GM23338 (cell line): ENCODE data around the gene GRID2.

Experiments used
- CREB1 ChIP-seq: fragments of 250-450 bp; sonication (Bioruptor Pico); IDR thresholded peaks from 2 replicates; pipeline ENCODE4 v1.5.0; 2020; ENCODE audit warnings: low read depth, mild to moderate bottlenecking, moderate library complexity
- EZH2 ChIP-seq: fragments of 200-600 bp; sonication (generic); IDR thresholded peaks from one replicate; pipeline ENCODE4 v1.8.0; 2017; ENCODE audit warnings: antibody characterized with exemption, mild to moderate bottlenecking, low read depth; ENCODE audit not compliant: unreplicated experiment
- EZH2phosphoT487 ChIP-seq: fragments of 200-600 bp; sonication (generic); IDR thresholded peaks from one replicate; pipeline ENCODE4 v1.8.1; 2018; ENCODE audit warnings: antibody characterized with exemption; ENCODE audit not compliant: unreplicated experiment
- JUNB ChIP-seq: IDR thresholded peaks from one replicate; pipeline ENCODE4 v1.6.1; 2016; ENCODE audit warnings: antibody characterized with exemption; ENCODE audit not compliant: unreplicated experiment
- NANOG ChIP-seq: IDR thresholded peaks from 2 replicates; pipeline ENCODE4 v1.6.1; 2016; ENCODE audit warnings: antibody characterized with exemption, borderline replicate concordance
- POLR2AphosphoS5 ChIP-seq: IDR thresholded peaks from 2 replicates; pipeline ENCODE4 v1.6.1; 2016; ENCODE audit warnings: antibody characterized with exemption, low read depth
- STAT1 ChIP-seq: IDR thresholded peaks from one replicate; pipeline ENCODE4 v1.6.1; 2016; ENCODE audit warnings: antibody characterized with exemption; ENCODE audit not compliant: unreplicated experiment
- ZNF114 ChIP-seq: fragments of 250-450 bp; sonication (Bioruptor Pico); IDR thresholded peaks from 2 replicates; pipeline ENCODE4 v1.5.0; 2020; ENCODE audit warnings: mild to moderate bottlenecking, moderate library complexity
- ZNF331 ChIP-seq: fragments of 250-450 bp; sonication (Bioruptor Pico); IDR thresholded peaks from 2 replicates; pipeline ENCODE4 v1.5.0; 2020; ENCODE audit warnings: low read depth, mild to moderate bottlenecking, moderate library complexity
- TF ChIP-seq, protein P1 (sequence below), 2 experiments: fragments of 200-600 bp in 1 of 2; sonication (generic) in 1 of 2; conservative IDR thresholded peaks; 2 replicates each; pipeline versions ENCODE4 v1.5.1 to v1.6.1; 2016 to 2017; ENCODE audit warnings: antibody characterized with exemption in 2 of 2, low read depth in 2 of 2, mild to moderate bottlenecking in 2 of 2, moderate library complexity in 1 of 2
- TF ChIP-seq, protein P2 (sequence below): IDR thresholded peaks from 2 replicates; pipeline ENCODE4 v1.6.1; 2016; ENCODE audit warnings: antibody characterized with exemption
- TF ChIP-seq, protein P3 (sequence below): IDR thresholded peaks from one replicate; pipeline ENCODE4 v1.6.1; 2018; ENCODE audit warnings: antibody characterized with exemption; ENCODE audit not compliant: unreplicated experiment
- TF ChIP-seq, protein P4 (sequence below): fragments of 250-450 bp; sonication (Bioruptor Pico); IDR thresholded peaks from 2 replicates; pipeline ENCODE4 v1.5.0; 2020; ENCODE audit warnings: mild to moderate bottlenecking, moderate library complexity

DNA sequence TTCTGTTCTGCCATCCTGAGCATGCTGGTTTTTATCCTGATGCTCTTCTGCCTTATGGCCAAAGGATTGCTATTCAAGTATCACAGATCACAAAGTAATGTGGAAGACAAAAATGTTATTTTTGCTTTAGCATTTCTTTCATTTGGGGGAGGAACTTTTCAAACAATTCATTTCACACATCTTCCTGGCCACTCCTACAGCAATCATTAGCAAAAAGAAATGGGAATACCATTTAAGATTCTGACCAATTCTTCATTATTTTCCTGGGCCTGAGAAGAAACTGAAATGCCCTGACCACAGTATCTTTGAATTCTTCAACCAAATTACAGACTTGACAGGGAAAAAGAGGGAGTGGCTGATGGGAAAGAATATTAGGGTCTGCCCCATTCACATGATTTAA, 38.0 kb upstream of the GRID2 start:
- TF ChIP-seq, protein P1, sequence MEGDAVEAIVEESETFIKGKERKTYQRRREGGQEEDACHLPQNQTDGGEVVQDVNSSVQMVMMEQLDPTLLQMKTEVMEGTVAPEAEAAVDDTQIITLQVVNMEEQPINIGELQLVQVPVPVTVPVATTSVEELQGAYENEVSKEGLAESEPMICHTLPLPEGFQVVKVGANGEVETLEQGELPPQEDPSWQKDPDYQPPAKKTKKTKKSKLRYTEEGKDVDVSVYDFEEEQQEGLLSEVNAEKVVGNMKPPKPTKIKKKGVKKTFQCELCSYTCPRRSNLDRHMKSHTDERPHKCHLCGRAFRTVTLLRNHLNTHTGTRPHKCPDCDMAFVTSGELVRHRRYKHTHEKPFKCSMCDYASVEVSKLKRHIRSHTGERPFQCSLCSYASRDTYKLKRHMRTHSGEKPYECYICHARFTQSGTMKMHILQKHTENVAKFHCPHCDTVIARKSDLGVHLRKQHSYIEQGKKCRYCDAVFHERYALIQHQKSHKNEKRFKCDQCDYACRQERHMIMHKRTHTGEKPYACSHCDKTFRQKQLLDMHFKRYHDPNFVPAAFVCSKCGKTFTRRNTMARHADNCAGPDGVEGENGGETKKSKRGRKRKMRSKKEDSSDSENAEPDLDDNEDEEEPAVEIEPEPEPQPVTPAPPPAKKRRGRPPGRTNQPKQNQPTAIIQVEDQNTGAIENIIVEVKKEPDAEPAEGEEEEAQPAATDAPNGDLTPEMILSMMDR (conservative IDR thresholded peaks at IDR 0.05; ENCODE audit: low read depth in 2 of 2): no peak
- TF ChIP-seq, protein P2, sequence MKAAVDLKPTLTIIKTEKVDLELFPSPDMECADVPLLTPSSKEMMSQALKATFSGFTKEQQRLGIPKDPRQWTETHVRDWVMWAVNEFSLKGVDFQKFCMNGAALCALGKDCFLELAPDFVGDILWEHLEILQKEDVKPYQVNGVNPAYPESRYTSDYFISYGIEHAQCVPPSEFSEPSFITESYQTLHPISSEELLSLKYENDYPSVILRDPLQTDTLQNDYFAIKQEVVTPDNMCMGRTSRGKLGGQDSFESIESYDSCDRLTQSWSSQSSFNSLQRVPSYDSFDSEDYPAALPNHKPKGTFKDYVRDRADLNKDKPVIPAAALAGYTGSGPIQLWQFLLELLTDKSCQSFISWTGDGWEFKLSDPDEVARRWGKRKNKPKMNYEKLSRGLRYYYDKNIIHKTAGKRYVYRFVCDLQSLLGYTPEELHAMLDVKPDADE: no peak
- peak; percentile 45 for TF ChIP-seq POLR2AphosphoS5
- no peak for TF ChIP-seq EZH2
- TF ChIP-seq, protein P3, sequence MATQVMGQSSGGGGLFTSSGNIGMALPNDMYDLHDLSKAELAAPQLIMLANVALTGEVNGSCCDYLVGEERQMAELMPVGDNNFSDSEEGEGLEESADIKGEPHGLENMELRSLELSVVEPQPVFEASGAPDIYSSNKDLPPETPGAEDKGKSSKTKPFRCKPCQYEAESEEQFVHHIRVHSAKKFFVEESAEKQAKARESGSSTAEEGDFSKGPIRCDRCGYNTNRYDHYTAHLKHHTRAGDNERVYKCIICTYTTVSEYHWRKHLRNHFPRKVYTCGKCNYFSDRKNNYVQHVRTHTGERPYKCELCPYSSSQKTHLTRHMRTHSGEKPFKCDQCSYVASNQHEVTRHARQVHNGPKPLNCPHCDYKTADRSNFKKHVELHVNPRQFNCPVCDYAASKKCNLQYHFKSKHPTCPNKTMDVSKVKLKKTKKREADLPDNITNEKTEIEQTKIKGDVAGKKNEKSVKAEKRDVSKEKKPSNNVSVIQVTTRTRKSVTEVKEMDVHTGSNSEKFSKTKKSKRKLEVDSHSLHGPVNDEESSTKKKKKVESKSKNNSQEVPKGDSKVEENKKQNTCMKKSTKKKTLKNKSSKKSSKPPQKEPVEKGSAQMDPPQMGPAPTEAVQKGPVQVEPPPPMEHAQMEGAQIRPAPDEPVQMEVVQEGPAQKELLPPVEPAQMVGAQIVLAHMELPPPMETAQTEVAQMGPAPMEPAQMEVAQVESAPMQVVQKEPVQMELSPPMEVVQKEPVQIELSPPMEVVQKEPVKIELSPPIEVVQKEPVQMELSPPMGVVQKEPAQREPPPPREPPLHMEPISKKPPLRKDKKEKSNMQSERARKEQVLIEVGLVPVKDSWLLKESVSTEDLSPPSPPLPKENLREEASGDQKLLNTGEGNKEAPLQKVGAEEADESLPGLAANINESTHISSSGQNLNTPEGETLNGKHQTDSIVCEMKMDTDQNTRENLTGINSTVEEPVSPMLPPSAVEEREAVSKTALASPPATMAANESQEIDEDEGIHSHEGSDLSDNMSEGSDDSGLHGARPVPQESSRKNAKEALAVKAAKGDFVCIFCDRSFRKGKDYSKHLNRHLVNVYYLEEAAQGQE: no peak
- TF ChIP-seq JUNB: no peak
- no peak for TF ChIP-seq CREB1 (CRISPR knock-in tag)
- TF ChIP-seq EZH2phosphoT487: no peak
- TF ChIP-seq STAT1: no peak
- TF ChIP-seq NANOG: no peak
- TF ChIP-seq ZNF331: no peak
- TF ChIP-seq ZNF114: no peak
- TF ChIP-seq, protein P4, sequence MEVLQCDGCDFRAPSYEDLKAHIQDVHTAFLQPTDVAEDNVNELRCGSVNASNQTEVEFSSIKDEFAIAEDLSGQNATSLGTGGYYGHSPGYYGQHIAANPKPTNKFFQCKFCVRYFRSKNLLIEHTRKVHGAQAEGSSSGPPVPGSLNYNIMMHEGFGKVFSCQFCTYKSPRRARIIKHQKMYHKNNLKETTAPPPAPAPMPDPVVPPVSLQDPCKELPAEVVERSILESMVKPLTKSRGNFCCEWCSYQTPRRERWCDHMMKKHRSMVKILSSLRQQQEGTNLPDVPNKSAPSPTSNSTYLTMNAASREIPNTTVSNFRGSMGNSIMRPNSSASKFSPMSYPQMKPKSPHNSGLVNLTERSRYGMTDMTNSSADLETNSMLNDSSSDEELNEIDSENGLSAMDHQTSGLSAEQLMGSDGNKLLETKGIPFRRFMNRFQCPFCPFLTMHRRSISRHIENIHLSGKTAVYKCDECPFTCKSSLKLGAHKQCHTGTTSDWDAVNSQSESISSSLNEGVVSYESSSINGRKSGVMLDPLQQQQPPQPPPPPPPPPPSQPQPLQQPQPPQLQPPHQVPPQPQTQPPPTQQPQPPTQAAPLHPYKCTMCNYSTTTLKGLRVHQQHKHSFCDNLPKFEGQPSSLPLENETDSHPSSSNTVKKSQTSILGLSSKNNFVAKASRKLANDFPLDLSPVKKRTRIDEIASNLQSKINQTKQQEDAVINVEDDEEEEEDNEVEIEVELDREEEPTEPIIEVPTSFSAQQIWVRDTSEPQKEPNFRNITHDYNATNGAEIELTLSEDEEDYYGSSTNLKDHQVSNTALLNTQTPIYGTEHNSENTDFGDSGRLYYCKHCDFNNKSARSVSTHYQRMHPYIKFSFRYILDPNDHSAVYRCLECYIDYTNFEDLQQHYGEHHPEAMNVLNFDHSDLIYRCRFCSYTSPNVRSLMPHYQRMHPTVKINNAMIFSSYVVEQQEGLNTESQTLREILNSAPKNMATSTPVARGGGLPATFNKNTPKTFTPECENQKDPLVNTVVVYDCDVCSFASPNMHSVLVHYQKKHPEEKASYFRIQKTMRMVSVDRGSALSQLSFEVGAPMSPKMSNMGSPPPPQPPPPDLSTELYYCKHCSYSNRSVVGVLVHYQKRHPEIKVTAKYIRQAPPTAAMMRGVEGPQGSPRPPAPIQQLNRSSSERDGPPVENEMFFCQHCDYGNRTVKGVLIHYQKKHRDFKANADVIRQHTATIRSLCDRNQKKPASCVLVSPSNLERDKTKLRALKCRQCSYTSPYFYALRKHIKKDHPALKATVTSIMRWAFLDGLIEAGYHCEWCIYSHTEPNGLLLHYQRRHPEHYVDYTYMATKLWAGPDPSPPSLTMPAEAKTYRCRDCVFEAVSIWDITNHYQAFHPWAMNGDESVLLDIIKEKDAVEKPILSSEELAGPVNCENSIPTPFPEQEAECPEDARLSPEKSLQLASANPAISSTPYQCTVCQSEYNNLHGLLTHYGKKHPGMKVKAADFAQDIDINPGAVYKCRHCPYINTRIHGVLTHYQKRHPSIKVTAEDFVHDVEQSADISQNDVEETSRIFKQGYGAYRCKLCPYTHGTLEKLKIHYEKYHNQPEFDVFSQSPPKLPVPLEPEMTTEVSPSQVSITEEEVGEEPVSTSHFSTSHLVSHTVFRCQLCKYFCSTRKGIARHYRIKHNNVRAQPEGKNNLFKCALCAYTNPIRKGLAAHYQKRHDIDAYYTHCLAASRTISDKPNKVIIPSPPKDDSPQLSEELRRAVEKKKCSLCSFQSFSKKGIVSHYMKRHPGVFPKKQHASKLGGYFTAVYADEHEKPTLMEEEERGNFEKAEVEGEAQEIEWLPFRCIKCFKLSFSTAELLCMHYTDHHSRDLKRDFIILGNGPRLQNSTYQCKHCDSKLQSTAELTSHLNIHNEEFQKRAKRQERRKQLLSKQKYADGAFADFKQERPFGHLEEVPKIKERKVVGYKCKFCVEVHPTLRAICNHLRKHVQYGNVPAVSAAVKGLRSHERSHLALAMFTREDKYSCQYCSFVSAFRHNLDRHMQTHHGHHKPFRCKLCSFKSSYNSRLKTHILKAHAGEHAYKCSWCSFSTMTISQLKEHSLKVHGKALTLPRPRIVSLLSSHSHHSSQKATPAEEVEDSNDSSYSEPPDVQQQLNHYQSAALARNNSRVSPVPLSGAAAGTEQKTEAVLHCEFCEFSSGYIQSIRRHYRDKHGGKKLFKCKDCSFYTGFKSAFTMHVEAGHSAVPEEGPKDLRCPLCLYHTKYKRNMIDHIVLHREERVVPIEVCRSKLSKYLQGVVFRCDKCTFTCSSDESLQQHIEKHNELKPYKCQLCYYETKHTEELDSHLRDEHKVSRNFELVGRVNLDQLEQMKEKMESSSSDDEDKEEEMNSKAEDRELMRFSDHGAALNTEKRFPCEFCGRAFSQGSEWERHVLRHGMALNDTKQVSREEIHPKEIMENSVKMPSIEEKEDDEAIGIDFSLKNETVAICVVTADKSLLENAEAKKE (CRISPR knock-in tag): no peak
